CD1c-positive myeloid dendritic cell (primary cell): ENCODE results near the gene CIAO3.

ENCODE experiments used
- DNase-seq: peaks from one replicate; pipeline ENCODE4 v3.0.0-alpha.2; 2016; ENCODE audit errors: extremely low spot score

CIAO3 gene

DNA sequence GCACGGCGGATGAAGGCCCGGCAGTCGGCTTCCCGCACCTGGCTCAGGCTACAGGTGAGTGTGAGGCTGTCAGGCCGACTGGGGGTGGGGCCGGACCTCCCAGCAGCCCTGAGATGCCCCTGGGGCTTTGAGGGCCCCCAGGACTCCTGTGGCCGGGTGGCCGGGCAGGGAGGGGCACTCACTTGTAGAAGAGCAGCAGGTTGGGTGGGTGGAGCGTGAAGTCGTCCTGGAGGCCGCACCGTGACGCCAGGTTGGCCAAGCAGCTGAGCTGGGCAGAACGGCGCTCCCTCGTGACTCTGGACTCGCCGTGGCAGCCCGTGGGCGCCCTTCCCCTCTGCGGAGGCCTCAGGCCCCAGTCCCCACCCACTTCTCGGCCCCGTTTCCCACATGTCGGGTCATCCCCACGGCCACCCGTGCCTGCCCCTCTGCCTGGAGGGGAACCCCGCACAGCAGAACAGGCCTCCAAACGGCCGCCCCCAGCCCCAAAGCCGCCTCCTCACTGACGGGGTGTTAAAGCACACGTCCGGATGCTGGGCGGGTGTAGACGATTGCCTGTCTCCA, 34.5 kb upstream of the CIAO3 start:
- DNase-seq = no peak

DNA sequence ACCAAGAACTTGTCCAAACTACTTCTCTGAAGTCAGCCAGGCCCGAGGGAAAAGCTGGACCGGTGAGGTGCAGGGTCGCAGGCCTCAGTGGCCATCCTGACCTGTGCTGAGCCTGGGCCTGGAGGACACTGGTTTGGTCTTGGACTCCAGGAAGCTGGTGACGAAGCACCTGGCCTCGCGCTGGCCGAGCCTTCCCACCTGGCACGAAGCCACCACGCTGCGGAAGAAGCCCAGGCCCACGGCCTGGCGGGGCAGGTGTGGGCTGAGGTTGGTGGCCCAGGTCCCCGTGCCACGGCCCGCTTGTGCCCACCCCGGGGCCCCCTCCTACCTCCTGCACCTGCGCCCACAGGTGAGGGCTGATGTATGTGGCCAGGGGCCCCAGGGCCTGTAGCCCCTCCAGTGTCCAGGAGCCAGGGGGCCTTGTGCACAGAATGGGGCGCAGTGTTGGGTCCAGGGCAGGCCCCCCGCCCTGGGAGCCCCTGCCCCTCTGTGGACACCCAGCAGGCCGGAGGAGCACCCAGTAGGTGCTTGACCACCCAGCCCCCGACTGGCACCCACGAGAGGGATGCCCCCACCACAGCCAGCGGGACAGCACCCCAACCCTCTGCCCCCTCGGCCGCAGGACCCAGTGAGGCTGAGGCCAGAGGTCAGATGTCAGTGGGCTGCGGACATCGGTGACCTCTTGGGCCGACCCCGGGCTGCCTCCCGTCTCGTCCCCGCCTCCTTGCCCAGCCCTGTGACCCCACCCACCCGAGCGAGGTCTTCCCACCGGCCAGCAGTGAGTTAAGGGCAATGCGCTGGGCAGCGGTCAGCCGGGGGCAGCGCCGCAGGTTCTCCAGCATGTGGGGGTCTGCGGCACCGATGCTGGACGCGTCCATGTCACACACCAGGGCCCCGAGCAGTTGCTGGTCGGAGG, 33.5 kb upstream of the CIAO3 start:
- DNase-seq = no peak

GRCh38 chr16:772959-773358, 32.2 kb upstream of the CIAO3 start:
- DNase-seq = no peak

DNA sequence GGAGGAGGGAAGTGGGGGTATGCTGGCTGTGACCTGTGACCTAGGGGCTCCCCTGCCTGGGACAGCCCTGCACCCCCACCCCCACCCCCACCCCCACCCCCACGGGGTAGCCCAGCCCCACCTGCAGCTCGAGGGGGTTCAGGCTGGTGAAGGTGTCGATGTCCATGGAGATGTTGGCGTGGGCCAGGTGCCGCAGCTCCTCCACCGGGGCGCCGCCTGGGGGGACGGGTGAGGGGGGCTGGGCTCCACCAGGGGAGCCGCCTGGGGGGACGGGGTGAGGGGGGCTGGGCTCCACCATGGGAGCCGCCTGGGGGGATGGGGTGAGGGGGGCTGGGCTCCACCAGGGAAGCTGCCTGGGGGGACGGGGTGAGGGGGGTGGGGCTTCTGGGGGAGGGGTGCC, 29.6 kb upstream of the CIAO3 start:
- no peak for DNase-seq

DNA sequence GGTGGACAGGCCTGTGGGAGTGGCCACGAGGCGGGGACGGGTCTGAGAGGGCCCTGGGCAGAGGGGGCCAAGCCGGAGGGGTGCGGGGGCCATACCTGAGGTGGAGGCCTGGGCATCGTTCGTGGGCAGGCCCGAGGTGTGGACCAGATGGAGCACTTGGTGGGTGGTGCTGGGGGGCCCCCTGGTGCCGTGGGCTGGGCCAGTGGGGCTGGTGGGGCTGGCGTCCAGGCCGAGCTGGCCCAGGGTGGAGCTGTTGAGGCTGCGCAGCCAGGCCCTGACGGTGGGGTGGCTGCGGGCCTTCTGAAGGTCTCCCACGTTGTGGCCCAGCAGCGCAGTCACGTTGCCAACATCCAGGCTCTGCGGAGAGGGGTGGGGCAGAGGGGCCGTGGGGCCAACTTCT, 29.1 kb upstream of the CIAO3 start:
- DNase-seq = no peak

DNA sequence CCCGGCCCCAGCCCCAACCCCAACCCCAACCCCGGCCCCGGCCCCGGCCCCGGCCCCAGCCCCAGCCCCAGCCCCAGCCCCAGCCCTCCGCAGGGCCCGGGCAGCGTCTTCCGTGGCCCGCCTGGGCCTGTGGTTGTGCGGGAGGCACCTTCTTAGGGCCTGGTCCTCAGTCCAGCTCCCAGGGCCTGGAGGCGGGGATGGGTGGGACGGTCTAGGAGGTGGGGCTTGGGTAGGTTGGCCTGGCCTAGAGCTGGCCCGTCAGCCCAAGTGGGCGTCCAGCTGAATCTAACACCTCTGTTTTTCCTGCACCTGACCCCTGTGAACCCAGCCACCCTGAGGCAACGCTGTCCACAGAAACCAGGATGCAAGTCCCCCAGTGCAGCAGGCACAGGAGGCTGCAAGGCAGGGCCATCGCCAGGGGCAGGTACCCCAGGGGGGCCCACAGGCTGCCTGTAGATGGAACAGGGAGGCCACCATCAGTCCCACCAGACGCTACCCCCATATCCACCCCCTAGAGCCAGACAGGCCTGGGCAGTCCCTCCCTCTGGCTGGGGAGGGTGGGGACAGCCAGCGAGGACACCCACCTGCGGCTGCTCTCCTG, 28.5 kb upstream of the CIAO3 start:
- no peak for DNase-seq

DNA sequence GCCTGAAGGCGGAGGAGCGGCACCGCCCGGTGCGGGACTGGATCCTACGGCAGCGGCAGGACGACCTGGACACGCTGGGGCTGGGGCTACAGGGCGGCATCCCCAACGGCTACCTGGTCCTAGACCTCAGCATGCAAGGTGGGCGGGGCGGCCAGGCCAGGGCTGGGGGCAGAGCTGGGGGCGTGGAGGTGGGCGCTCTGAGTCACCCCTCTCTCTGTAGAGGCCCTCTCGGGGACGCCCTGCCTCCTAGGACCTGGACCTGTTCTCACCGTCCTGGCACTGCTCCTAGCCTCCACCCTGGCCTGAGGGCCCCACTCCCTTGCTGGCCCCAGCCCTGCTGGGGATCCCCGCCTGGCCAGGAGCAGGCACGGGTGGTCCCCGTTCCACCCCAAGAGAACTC, 27.6 kb upstream of the CIAO3 start:
- no peak for DNase-seq

DNA sequence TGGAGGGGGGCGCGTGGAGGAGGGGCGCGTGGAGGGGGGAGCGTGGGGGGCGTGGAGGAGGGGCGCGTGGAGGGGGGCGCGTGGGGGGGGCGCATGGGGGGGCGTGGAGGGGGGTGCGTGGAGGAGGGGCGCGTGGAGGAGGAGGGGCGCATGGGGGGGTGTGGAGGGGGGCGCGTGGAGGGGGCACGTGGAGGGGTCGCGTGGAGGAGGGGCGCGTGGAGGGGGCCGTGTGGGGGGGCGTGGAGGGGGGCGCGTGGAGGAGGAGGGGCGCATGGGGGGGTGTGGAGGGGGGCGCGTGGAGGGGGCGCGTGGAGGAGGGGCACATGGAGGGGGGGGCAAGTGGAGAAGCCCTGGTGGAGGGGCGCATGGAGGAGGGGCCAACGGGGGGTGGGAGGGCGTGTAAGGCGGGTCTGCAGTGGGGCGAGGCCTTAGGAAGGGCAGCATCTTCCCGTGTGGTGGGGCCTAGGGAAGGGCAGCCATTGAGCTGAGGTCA, 27.0 kb upstream of the CIAO3 start:
- no peak for DNase-seq

DNA sequence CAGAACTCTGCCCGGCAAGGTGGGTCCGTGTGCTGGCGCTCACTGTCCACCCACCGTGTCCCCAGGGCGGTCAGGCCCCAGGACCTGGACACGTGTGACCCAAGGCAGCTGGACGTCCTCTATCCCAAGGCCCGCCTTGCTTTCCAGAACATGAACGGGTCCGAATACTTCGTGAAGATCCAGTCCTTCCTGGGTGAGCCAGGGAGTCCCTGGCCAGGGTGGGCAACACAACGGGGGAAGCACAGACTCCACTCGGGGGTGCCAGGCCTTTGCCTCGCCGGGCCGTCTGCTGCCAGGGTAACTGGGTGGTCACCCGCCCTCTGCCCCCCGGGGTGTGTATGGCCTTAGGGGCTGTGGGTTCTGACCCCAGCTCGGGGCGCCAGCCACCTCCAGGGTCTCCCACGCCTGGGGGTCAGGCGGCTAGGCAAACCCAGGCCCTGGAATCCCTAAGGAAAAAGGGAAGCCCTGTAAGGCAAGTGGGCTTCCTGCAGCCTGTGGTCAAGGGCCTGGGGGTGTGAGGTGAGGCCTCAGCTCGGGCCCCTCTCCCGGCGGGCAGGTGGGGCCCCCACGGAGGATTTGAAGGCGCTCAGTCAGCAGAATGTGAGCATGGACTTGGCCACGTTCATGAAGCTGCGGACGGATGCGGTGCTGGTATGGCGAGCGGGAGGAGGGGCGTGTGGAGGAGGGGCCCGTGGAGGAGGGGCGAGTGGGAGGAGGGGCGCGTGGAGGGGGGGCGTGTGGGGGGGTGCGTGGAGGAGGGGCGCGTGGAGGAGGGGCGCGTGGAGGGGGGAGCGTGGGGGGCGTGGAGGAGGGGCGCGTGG, 26.2 kb upstream of the CIAO3 start:
- DNase-seq = no peak

DNA sequence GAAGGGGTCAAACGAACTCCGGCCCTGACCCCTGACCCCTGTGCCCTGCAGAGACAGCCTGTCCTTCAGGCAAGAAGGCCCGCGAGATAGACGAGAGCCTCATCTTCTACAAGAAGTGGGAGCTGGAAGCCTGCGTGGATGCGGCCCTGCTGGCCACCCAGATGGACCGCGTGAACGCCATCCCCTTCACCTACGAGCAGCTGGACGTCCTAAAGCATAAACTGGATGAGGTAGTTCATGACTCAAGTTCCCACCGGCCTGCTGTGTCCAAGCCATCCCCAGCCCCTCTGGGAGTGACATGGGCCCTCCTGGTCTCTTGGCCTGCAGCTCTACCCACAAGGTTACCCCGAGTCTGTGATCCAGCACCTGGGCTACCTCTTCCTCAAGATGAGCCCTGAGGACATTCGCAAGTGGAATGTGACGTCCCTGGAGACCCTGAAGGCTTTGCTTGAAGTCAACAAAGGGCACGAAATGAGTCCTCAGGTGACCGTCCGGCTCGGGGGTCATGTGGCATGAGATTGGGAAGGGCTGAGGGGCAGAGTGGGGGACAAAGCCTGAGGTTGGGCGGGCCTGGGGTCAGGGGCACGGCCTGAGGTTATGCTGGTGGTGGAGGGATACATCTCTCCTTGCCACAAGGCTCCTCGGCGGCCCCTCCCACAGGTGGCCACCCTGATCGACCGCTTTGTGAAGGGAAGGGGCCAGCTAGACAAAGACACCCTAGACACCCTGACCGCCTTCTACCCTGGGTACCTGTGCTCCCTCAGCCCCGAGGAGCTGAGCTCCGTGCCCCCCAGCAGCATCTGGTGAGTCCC, 25.4 kb upstream of the CIAO3 start:
- DNase-seq = no peak

DNA sequence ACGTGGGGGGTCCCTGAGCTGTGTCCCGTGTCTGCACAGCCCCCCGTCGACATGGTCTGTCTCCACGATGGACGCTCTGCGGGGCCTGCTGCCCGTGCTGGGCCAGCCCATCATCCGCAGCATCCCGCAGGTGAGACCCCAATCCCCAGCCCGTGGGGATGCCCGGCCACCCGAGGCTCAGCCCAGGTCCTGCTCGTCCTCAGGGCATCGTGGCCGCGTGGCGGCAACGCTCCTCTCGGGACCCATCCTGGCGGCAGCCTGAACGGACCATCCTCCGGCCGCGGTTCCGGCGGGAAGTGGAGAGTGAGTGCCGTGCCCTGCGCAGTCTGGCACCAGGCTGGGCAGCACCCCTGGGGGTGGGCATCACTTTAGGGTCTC, 24.7 kb upstream of the CIAO3 start:
- DNase-seq = no peak

- DNase-seq = no peak
Observed at GRCh38 chr16:764848-765487, 24.2 kb upstream of the CIAO3 start.

GRCh38 chr16:764184-764750, 23.5 kb upstream of the CIAO3 start:
- DNase-seq = no peak

DNA sequence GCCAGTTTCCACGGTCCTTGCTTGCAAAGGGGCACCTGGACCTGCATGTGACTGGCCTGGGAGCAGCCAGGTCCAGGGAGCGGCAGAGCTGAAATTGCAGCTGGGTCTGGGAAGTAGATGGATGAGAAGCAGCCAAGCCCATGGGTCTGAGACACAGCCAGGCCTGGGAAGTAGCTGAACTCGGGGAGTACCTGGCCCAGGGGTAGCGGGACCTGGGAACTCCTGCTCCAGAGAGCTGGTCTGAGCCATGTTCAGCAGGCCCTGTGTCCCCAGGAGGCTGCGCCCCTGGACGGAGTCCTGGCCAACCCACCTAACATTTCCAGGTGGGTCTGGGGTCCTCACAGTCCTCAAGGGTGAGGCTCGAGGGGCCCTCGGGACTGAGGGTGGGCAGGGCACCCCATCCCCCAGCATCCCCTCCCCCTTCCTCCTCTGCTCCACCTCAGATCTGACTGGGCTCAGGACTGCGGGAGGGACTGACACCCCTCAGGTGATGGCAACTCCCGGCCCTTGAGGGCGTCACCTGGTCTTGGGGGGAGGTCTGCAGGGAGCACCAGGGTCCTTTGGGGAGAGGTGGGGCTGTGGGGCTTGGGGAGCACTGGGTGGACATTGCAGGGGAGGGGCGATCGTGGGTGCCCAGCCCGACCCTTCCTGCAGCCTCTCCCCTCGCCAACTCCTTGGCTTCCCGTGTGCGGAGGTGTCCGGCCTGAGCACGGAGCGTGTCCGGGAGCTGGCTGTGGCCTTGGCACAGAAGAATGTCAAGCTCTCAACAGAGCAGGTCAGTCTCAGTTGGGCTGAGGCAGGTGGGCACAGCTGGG, 22.8 kb upstream of the CIAO3 start:
- no peak for DNase-seq

- DNase-seq = no peak
Observed at GRCh38 chr16:762595-763268, 21.9 kb upstream of the CIAO3 start.

- DNase-seq = no peak
Observed at GRCh38 chr16:761625-762513, 21.1 kb upstream of the CIAO3 start.

DNA sequence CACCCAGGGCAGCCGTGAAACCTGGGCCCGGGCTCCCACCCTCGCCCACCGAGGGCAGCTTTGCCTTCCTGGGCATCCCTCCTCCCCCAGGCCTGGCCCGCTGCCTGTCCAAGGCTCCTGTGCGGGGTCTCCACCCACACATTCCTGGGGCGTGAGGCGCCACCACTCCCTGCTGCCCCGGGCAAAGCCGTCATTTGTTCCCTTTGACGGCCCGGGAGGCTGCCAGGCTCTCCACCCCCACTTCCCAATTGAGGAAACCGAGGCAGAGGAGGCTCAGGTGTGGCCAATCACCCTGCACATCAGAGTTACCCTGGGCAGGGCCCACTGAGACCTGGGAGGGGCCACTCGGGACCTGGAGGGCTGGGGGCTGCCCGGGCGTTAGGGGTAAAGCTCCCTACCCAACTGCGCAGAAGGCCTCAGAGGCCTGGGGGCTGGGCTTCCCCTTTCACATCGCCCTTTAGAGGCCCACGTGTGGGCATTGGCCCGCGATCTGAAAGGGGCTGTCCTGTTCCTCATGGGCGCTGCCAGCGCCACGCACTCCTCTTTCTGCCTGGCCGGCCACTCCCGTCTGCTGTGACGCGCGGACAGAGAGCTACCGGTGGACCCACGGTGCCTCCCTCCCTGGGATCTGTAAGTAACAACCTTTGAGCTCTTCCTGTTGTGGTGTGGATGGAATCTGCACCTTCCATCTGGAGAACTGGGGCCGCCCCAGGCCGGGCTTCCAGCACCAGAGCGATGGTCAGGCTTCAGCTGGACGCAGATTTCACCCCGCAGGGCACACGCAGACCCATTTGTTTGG, 19.9 kb upstream of the CIAO3 start, which contains the start of gene MSLN:
MSLN (plus strand) TSS at position 190 of the 799 bp plus-strand sequence. CDS start 1,947 bp downstream, outside the sequence.
- no peak for DNase-seq
